GM20000 (cell line): ENCODE data around the gene FOXC1.
A peak's percentile ranks its signal among the peaks of the same experiment; 100 is the strongest.

Experiments
- DNase-seq: peaks from one replicate; pipeline ENCODE4 v3.0.0; 2012; ENCODE audit warnings: low spot score
- TF ChIP-seq, protein P1 (sequence below): IDR thresholded peaks from 2 replicates; pipeline ENCODE4 v1.5.1; 2012; ENCODE audit warnings: mild to moderate bottlenecking, control low read depth; ENCODE audit errors: extremely low read depth, missing control alignments

The FOXC1 gene

GRCh38 chr6:1595271-1596087 lies 14.2 kb upstream of the FOXC1 start:
- TF ChIP-seq, protein P1, sequence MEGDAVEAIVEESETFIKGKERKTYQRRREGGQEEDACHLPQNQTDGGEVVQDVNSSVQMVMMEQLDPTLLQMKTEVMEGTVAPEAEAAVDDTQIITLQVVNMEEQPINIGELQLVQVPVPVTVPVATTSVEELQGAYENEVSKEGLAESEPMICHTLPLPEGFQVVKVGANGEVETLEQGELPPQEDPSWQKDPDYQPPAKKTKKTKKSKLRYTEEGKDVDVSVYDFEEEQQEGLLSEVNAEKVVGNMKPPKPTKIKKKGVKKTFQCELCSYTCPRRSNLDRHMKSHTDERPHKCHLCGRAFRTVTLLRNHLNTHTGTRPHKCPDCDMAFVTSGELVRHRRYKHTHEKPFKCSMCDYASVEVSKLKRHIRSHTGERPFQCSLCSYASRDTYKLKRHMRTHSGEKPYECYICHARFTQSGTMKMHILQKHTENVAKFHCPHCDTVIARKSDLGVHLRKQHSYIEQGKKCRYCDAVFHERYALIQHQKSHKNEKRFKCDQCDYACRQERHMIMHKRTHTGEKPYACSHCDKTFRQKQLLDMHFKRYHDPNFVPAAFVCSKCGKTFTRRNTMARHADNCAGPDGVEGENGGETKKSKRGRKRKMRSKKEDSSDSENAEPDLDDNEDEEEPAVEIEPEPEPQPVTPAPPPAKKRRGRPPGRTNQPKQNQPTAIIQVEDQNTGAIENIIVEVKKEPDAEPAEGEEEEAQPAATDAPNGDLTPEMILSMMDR, result no peak
- DNase-seq, result no peak

GRCh38 chr6:1596088-1596852 lies 13.4 kb upstream of the FOXC1 start:
- DNase-seq, result peak; percentile 92
- TF ChIP-seq, protein P1, result peak; percentile 74

- DNase-seq, result no peak
- TF ChIP-seq, protein P1, result no peak
Measured at GRCh38 chr6:1597121-1597744, 12.5 kb upstream of the FOXC1 start.

GRCh38 chr6:1597924-1598323 lies 11.8 kb upstream of the FOXC1 start:
- TF ChIP-seq, protein P1, result no peak
- no peak for DNase-seq

GRCh38 chr6:1598433-1598832 lies 11.3 kb upstream of the FOXC1 start:
- TF ChIP-seq, protein P1, result no peak

GRCh38 chr6:1598886-1599285 lies 10.8 kb upstream of the FOXC1 start:
- TF ChIP-seq, protein P1, result no peak

More at GRCh38 chr6:1598433-1598832, 11.3 kb upstream of the FOXC1 start:
- no peak for DNase-seq

GRCh38 chr6:1599469-1599868 lies 10.2 kb upstream of the FOXC1 start:
- TF ChIP-seq, protein P1, result no peak
- DNase-seq, result no peak

More at GRCh38 chr6:1598886-1599285, 10.8 kb upstream of the FOXC1 start:
- no peak for DNase-seq
